Stimulated activated CD8-positive, alpha-beta memory T cell treated with anti-CD3 and anti-CD28 coated beads, Interleukin-2, amount 100 ng/mL, for 1 hour (primary cell): ENCODE results near the gene KDM1B.

Source experiments
- DNase-seq, 2 donors: peaks; one replicate each; pipeline ENCODE4 v3.0.0-alpha.2; 2020; ENCODE audit warnings: low read depth in 2 of 2

KDM1B gene

DNA sequence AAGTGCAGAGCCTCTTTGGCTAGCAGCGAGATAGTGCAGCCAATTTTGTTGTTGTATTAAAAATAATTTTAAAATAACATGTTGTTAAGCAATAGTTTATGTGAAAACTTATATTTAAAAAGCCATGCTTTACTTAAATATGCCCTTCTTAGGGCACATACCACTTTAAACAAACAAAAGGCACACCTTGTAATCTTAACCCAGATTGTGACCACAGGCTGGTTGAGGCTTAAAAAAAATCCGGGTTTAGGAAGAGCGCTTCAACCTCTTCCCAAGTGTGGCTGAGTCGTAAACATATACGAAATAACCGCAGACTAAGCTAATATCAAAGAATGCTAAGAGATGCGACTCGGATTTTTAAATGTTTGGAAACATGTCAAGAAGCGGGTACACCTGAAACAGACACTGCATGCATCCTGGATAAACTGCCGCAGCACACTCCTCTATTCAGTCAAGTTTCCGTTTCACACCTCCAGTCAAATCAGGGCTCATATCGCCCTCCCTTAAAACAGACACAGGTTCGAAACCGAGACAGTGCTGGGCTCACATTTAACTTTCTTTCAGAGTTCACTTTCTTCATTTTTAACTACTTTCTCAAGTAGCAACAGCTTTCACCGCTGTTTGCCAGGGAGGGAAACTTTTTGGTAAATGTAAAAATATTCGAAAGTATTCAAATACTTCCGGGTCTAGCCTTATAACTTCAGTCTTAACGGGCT lies 107.6 kb downstream of the KDM1B start:
- no peak for DNase-seq

DNA sequence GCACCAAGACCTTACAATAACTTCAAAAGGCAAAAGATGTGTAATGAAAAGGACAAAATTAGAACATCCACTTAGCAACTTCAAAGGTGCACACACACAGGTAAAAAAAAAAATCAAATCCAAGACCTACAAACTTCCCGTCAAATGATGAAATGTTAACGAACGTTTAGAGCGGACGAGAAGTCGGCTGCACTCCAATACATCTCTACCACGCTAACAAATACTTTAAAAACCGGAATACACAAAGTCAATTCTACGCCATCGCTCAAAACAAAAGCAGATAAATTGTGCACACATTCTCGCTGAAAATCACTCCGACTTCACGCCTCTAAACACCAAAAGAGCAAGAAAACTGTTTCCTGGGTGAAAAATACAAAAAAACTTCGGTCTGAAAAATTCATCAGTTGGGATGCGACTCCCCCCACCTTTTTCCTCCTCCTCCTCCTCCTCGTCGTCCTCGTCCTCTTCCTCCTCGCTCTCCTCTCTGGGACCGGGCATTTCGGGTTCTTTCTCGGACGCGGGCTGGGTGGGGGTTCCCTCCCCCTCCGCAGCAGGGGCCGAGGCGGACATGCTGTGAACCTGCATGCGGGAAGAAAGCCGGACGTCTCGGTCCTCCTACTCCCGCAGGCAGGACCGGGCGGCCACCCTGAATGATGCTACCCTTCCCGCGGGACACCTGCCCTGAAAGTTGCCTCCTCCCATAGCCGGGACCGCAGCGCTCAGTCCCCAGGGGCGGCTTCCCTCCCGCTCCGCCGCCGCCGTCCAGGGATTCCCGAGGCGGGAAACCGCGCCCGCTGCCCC lies 108.4 kb downstream of the KDM1B start:
- no peak for DNase-seq

DNA sequence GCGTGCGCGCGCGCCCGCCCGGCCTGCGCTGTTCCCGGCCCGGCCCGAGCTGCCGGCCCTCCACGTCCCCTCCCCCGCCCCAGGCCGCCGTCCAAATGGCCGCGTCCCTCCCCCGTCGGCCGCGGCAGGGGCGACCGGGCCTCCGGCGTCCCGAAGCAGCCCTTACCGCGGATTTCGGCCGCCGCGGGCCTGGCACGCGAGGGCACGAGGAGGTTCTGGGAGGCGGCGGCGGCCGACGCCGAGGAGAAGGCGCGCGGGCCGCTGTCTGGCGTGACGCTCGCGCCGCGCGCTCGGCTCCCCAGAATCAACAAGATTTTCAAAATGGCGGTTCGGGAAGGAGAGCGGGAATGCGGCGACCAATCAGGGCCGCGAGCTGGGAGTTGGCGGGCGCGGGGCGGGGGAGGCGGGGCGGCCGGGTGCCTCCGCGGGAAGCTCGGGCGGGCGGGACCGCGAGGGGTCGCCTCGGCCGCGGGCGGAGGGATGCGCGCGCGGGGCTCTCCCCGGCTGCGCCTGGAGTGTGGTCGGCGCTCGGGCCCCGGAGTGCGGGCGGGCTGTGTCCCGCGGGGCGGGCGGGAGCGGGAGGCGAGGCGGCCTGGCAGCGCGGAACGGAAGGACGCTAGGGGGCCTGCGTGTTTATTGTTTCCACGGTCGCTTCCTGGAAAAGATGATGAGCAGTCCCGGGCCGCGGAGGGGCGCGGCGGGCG lies 109.1 kb downstream of the KDM1B start, which contains the start of gene DEK:
Gene DEK (minus strand): TSS at position 312 of the 704 bp plus-strand sequence. CDS start 543 bp downstream, outside the sequence.
- DNase-seq, result peak; percentile 72 to 79

DNA sequence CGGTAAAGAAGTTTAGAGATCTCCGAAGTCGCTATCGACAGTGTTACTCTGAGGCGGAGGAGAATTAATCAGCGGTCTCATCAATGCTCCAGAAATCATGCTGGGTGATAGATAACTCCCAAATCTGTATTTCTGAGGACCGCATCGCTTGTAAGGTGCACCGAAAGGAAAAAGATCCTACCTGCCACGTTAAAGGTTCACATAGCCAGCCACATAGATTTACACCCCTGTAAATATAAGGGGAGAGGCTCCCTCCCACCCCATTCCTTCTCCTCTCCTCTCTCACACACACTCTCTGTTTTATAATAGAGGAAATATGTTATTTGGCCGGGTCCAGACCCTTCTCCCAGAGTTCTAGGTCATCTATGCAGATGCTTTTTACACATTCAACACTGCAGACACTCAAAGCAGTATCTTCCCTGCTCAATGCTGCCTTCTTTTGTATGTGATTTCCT lies 109.7 kb downstream of the KDM1B start:
- DNase-seq, result no peak

DNA sequence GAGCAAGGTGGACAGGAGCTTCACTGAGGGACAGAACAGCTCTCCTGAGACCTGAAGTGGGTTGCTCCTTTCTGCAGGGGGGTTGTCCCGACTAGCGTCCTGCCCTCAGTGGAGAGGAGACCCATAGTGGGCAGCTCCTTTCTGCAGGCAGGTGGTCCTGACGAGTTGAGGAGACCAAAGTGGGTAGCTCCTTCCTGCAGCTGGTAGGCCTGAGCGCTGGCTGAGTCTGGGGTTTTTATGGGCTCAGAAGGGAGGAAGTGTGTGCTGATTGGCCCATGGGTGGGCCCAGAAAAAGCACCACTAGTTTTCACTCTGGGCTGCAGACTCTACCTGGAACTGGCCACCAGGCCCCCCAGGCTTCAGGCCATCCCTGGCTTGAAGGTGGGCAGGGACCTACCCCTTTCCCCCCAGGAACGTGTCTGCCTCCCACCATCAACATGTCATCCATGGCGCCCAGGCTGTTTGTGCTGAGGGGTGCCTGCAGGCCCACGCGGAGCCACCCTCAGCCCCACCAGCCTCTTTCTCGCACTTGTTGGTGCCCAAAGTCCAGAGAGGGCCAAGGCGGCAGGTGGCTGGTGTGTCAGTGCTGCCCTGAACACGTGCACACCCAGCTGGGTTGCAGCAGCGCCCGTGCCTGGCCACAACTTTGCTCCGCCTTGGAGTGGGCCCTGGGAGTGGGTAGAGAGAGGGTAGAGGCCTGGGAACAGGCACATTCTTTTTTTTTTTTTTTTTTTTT lies 110.7 kb downstream of the KDM1B start:
- no peak for DNase-seq

DNA sequence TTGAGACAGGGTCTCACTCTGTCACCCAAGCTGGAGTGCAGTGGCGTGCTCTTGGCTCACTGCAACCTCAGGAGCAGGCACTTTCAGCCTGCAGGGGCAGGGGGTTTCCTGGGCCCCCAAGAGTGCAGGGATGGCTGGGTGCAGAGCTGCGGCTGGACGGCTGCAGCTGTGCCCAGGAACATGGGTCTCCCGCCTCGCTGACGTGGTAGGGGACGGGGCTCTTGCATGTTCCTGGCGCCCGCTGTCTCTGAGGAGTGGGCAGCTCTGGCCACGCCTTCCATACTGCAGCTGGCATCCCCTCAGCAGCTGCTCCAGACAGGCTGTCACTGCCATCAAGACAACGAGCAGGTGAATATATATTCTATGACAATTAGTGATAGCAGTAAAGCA lies 111.3 kb downstream of the KDM1B start:
- no peak for DNase-seq

DNA sequence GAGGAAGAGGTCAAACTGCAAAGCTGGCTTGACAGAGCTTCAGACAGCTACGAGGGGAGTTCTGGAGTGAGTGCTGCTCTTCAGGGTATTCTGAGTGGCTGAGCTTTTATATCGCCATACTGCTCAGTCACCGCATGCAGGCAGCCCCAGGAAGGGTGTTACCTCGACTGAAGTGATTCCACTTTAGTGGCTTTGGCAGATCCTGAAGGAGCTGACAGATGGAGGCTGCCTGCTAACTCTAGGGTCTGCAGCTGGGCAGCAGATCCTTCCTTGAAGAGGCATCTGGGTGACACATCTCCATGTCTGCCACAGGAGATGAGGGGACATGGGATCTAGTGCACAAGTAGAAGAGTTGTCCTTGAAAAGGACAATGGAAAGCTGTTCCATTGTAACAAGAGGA lies 112.8 kb downstream of the KDM1B start:
- no peak for DNase-seq

DNA sequence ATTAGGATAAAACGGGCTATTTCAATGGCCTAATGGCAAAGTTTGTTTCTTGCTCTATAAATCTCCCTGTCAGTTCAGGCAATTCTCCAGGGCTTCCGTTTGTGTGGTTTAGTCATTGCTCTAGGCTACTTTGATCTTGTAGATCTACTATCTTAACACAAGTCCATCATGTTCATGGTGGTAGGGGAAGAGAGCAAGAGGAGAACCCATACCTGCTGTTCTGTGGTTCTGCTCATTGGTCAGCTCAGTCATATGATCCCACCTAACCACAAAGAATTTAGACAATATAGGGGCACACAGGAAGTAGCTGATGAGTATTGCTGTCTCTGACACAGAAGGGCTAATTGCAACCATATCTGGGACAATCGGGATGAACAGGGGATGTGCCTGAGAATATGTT lies 114.0 kb downstream of the KDM1B start:
- DNase-seq, result no peak

DNA sequence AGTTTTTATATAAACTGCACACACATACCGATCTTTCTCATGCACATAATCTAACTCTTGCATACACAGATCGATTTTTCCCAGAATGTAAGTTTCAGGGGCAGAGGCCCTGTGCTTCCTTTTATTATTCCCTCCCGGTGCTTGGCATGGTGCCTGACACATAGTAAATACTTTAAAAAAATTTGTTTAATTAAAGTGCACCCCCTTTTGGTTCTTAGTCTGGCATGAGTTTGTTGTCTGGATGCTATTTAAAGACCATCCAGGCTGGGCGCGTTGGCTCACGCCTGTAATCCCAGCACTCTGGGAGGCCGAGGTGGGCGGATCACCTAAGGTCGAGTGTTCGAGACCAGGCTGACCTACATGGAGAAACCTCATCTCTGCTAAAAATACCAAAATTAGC lies 114.5 kb downstream of the KDM1B start:
- no peak for DNase-seq

DNA sequence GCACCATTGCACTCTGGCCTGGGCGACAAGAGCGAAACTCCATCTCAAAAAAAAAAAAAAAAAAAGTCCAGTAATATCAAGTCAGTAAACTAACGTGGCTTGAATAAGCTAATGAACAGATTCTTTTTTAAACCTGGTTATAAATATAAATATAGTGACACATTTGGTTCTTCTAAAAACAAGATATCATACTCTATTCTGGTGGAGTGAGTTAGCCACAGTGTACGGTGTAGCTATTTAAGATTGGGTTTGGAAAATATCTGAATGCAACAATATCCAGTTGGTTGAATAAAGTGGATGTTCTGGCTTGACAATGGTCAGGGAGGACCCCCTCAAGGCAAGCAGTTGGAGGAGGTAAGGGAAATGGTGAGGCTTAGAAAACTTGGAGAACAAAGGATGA lies 115.0 kb downstream of the KDM1B start:
- DNase-seq, result no peak
